Measurements from ENCODE around the gene PEX1.

Gene PEX1

GRCh38 chr7:92528188-92528957 lies at the start of gene PEX1, which contains the start of gene RBM48:
TSS of gene PEX1 (minus strand) at chr7:92528520. CDS start at chr7:92528435, 85 bp downstream.
TSS of gene RBM48 (plus strand) at chr7:92528795. CDS start at chr7:92528814, 19 bp downstream.
- TF ChIP-seq, protein P1, sequence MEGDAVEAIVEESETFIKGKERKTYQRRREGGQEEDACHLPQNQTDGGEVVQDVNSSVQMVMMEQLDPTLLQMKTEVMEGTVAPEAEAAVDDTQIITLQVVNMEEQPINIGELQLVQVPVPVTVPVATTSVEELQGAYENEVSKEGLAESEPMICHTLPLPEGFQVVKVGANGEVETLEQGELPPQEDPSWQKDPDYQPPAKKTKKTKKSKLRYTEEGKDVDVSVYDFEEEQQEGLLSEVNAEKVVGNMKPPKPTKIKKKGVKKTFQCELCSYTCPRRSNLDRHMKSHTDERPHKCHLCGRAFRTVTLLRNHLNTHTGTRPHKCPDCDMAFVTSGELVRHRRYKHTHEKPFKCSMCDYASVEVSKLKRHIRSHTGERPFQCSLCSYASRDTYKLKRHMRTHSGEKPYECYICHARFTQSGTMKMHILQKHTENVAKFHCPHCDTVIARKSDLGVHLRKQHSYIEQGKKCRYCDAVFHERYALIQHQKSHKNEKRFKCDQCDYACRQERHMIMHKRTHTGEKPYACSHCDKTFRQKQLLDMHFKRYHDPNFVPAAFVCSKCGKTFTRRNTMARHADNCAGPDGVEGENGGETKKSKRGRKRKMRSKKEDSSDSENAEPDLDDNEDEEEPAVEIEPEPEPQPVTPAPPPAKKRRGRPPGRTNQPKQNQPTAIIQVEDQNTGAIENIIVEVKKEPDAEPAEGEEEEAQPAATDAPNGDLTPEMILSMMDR (conservative IDR thresholded peaks at IDR 0.05) = peak; percentile 79
- H3K27ac ChIP-seq = peak within 1 kb of the TSS; percentile 84

GRCh38 chr7:92576296-92576695 lies 48.0 kb upstream of the PEX1 start:
- no peak overlapping the region for H3K27ac ChIP-seq
- TF ChIP-seq, protein P1 (conservative IDR thresholded peaks at IDR 0.05) = no peak

- TF ChIP-seq, protein P1 (conservative IDR thresholded peaks at IDR 0.05) = no peak
- no peak overlapping the region for H3K27ac ChIP-seq
These were observed 40.8 kb upstream of the PEX1 start for GRCh38 chr7:92569137-92569536.

- TF ChIP-seq, protein P1 (conservative IDR thresholded peaks at IDR 0.05) = no peak
- H3K27ac ChIP-seq = no peak overlapping the region
These were observed 39.1 kb upstream of the PEX1 start for GRCh38 chr7:92567460-92567859.

DNA sequence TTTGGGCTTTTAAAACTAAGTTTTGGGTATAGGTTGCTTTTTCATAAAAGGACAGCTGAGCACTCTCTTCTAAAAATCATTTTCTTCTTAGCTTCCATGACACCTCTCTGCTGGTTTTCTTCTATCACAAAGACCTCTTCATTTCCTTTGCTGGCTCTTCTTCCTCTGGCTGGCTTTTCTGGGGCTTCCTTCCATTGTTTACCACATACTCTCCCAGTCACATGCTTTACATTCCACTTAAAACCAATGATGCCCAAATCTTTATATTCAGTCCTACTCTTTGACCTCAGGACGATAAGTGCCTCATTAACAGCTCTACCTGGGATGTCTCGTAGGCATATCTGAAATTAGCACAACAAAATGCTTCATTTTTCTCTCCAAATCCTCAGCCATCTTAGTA lies 35.0 kb upstream of the PEX1 start:
- TF ChIP-seq, protein P1 (conservative IDR thresholded peaks at IDR 0.05) = no peak
- no peak overlapping the region for H3K27ac ChIP-seq

DNA sequence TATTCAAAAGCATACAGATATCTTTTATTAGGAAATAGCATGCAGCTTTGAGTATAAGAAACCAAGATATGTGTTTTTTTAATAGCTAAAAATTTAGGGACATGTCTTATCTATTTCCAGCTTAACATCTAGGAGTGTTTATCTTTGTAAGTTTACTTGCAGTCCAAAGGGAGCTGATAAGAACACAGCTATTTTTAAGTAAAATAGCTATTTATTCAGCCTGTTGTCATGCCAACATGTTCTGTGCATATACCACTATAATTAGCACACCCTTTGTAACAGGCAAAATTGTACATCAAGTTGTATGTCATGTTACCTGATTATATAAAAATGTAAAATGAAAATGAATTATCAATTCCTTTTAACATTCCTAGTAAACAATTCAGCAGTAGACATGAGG lies 32.3 kb upstream of the PEX1 start:
- TF ChIP-seq, protein P1 (conservative IDR thresholded peaks at IDR 0.05) = no peak

GRCh38 chr7:92557808-92558362 lies 29.6 kb upstream of the PEX1 start:
- TF ChIP-seq, protein P1 (conservative IDR thresholded peaks at IDR 0.05) = no peak
- no peak overlapping the region for H3K27ac ChIP-seq

More for the DNA sequence above, 32.3 kb upstream of the PEX1 start:
- H3K27ac ChIP-seq = peak overlapping the region; percentile 47
